ENCODE data around the gene RNU7-1. TPM values are rescaled to one million over a fixed set of nuclear protein-coding genes. Genes with fewer than 3 reads are reported as not detected.

RNU7-1 gene
- polyA plus RNA-seq, 2 of the 4 experiments (the other 2 are of a cell fraction) = not detected

DNA sequence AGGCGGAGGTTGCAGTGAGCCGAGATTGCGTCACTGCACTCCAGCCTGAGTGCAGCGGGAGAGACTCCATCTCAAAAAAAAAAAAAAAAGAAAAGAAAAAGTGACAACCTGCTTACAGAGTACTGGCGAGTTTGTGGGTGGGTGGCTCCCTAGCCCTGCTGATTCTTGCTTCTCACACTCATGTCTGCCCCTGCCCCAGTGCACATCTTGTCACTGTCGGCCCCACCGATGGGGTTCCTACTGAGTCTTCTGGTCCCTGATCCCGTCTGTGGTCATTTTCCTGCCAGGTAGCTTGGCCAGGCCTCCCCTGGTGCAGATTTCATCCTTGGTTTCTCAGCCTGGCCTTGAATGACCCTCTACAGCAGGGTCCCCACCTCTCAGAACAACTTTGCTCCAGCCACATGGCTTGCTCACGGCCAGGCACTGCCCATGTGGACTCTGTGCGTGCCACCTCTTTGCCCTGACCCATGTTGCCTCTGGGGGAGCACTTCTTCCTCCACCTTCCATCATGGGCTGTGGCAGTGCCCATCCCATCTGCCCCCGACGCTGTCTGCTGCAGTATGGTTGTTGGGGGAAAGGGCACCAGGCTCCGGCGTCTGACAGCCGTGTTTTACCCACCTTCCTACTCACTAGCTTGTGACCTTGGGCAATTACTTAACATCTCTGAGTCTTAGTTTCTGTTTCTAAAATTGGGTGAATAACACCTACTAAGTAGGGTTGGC lies 5.4 kb downstream of the RNU7-1 start:
- no peak for ATAC-seq
- FAIRE-seq = no peak
- WGBS (ENCODE audit: missing lambda C conversion rate) = 90% methylated on average over 15 of the region's 15 CpGs
- Histone ChIP-seq H3K4me3 (no peak overlapping the region), H3K4me1 (peaks cover 24% of the 10 kb centered on the region), H3K9me3 (no peaks in the 10 kb centered on the region), H3K4me2 (no peak overlapping the region), H3K27ac (no peak overlapping the region)
- ChIA-PET POLR2A (no interaction called here), CTCF (interaction anchor here (0.6 to 22.6 kb wide), 8 partner anchors 13 to 163 kb away, joined by 3 to 370 read pairs (median 4); partner anchors contain the start of genes ATN1, C1RL, EMG1 and PHB2)
- DNase-seq (ENCODE audit: low read depth in 1 of 2, low spot score in 1 of 2) = no peak
- TF ChIP-seq, protein P1, sequence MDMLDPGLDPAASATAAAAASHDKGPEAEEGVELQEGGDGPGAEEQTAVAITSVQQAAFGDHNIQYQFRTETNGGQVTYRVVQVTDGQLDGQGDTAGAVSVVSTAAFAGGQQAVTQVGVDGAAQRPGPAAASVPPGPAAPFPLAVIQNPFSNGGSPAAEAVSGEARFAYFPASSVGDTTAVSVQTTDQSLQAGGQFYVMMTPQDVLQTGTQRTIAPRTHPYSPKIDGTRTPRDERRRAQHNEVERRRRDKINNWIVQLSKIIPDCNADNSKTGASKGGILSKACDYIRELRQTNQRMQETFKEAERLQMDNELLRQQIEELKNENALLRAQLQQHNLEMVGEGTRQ (IDR thresholded peaks at IDR 0.05) = no peak
- no peak for TF ChIP-seq ESRRA (IDR thresholded peaks at IDR 0.05; ENCODE audit: borderline replicate concordance, low read length)
- no peak for TF ChIP-seq FOXS1 (CRISPR knock-in tag; IDR thresholded peaks at IDR 0.05)
- no peak for TF ChIP-seq NPAS2 (CRISPR knock-in tag; IDR thresholded peaks at IDR 0.05; ENCODE audit: borderline replicate concordance)
- TF ChIP-seq EHF (CRISPR knock-in tag; IDR thresholded peaks at IDR 0.05) = no peak
- no peak for TF ChIP-seq RNF2 (IDR thresholded peaks at IDR 0.05; ENCODE audit: borderline replicate concordance, low read depth)
- TF ChIP-seq KDM5A (IDR thresholded peaks at IDR 0.05) = no peak
- no peak for TF ChIP-seq HDAC2 (IDR thresholded peaks at IDR 0.05)
- no peak for TF ChIP-seq ZFP36 (IDR thresholded peaks at IDR 0.05; ENCODE audit: borderline replicate concordance, partially characterized antibody)
- no peak for TF ChIP-seq KDM1A (IDR thresholded peaks at IDR 0.05; ENCODE audit: low read depth)
- TF ChIP-seq HOXB5 (CRISPR knock-in tag; IDR thresholded peaks at IDR 0.05) = no peak
- no peak for TF ChIP-seq JUN (IDR thresholded peaks at IDR 0.05)
- TF ChIP-seq EHMT2 (IDR thresholded peaks at IDR 0.05; ENCODE audit: low read depth) = no peak
- TF ChIP-seq BHLHE40 (IDR thresholded peaks at IDR 0.05; ENCODE audit: low read depth, low read length) = no peak
- TF ChIP-seq, protein P2, sequence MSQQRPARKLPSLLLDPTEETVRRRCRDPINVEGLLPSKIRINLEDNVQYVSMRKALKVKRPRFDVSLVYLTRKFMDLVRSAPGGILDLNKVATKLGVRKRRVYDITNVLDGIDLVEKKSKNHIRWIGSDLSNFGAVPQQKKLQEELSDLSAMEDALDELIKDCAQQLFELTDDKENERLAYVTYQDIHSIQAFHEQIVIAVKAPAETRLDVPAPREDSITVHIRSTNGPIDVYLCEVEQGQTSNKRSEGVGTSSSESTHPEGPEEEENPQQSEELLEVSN (IDR thresholded peaks at IDR 0.05; ENCODE audit: borderline replicate concordance, low read depth) = no peak

DNA sequence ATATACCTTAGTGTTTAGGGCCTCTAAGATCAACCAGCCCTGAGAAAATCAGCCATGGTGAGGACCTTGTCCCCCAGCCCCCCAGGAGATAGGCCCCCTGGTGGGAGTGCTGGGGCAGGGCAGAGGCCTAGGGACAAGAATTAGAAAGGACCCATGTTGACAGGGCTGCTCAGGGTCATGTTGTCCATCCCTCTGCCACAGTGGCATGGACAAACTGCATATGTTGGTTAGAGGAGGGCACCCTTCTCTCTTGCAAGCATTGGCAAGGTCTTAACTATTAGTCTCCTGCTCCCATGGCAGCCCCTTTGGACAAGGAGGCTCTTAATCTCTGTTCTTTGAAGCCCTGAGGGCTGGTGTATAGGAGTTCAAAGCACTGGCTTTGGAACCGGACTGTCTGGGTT lies 6.8 kb downstream of the RNU7-1 start:
- TF ChIP-seq ELK1 (IDR thresholded peaks at IDR 0.05; ENCODE audit: low read depth, low read length) (no peak), POLR2A (IDR thresholded peaks at IDR 0.05; ENCODE audit: low read length) (no peak), TFCP2L1 (CRISPR knock-in tag; IDR thresholded peaks at IDR 0.05) (no peak), HOXB13 (CRISPR knock-in tag; IDR thresholded peaks at IDR 0.05; ENCODE audit: low read depth) (no peak), HMGXB4 (CRISPR knock-in tag; IDR thresholded peaks at IDR 0.05; ENCODE audit: borderline replicate concordance) (no peak), PHF8 (IDR thresholded peaks at IDR 0.05; ENCODE audit: borderline replicate concordance, low read depth) (no peak), CBX2 (IDR thresholded peaks at IDR 0.05; ENCODE audit: borderline replicate concordance, low read depth) (no peak), EHMT2 (IDR thresholded peaks at IDR 0.05; ENCODE audit: low read depth) (no peak), RARB (CRISPR knock-in tag; IDR thresholded peaks at IDR 0.05) (no peak), PBX3 (IDR thresholded peaks at IDR 0.05) (no peak), ZSCAN20 (CRISPR knock-in tag; IDR thresholded peaks at IDR 0.05) (no peak), JUN (IDR thresholded peaks at IDR 0.05) (no peak), MAZ (IDR thresholded peaks at IDR 0.05; ENCODE audit: borderline replicate concordance, low read depth, low read length) (no peak), ZFP36 (IDR thresholded peaks at IDR 0.05; ENCODE audit: borderline replicate concordance, partially characterized antibody) (no peak), BCL3 (IDR thresholded peaks at IDR 0.05) (no peak), CBX8 (IDR thresholded peaks at IDR 0.05) (no peak), TP53 (CRISPR knock-in tag; IDR thresholded peaks at IDR 0.05) (no peak), HES2 (IDR thresholded peaks at IDR 0.05) (no peak)
- ChIA-PET CTCF (interaction anchor here (1.0 to 22.6 kb wide), 6 partner anchors 10 to 159 kb away, joined by 3 to 370 read pairs (median 11); partner anchors contain the start of genes ATN1 and C1RL), POLR2A (no interaction called here)
- FAIRE-seq (no peak), DNase-seq (ENCODE audit: low read depth in 1 of 2, low spot score in 1 of 2) (no peak), ATAC-seq (no peak)
- Histone ChIP-seq H3K27ac (no peak overlapping the region), H3K4me2 (no peak overlapping the region), H3K4me3 (no peak overlapping the region), H3K9me3 (no peaks in the 10 kb centered on the region), H3K4me1 (peaks cover 17% of the 10 kb centered on the region)
- WGBS (ENCODE audit: missing lambda C conversion rate) = 80% methylated on average over 1 of the region's 1 CpG

All from A549 (cell line).